HepG2 (cell line): ENCODE results near the gene CCT7. TPM values are rescaled to one million over a fixed set of nuclear protein-coding genes. Genes with fewer than 3 reads are reported as not detected.

ENCODE experiments used
- AHR ChIP-seq: IDR thresholded peaks from 2 replicates; pipeline ENCODE4 v1.6.1; 2018; ENCODE audit warnings: missing genetic modification reagents, missing compliant biosample characterization
- ARID5B ChIP-seq: IDR thresholded peaks from 2 replicates; pipeline ENCODE4 v1.4.0; 2020; ENCODE audit warnings: mild to moderate bottlenecking, missing genetic modification reagents
- ATM ChIP-seq: fragments of 450-650 bp; IDR thresholded peaks from 2 replicates; pipeline ENCODE4 v1.7.1; 2017; ENCODE audit warnings: mild to moderate bottlenecking, borderline replicate concordance
- CHD4 ChIP-seq: fragments of 200-600 bp; sonication (generic); IDR thresholded peaks from 2 replicates; pipeline ENCODE4 v1.7.0; 2017; ENCODE audit warnings: mild to moderate bottlenecking, low read length, borderline replicate concordance
- ERF ChIP-seq: IDR thresholded peaks from 2 replicates; pipeline ENCODE4 v1.6.1; 2018; ENCODE audit warnings: missing biosample characterization, missing genetic modification reagents
- EZH2 ChIP-seq: conservative IDR thresholded peaks from 2 replicates; pipeline ENCODE4 v1.6.1; 2012; ENCODE audit warnings: mild to moderate bottlenecking, low read depth, low read length, moderate library complexity
- GTF3A ChIP-seq: sonication (generic); formaldehyde crosslinking; conservative IDR thresholded peaks from 2 replicates; pipeline ENCODE4 v1.4.0; 2020; ENCODE audit warnings: mild to moderate bottlenecking, missing genetic modification reagents
- HHEX ChIP-seq: IDR thresholded peaks from 2 replicates; pipeline ENCODE4 v1.6.1; 2016; ENCODE audit warnings: control low read depth
- IKZF1 ChIP-seq: fragments of 450-650 bp; IDR thresholded peaks from 2 replicates; pipeline ENCODE4 v1.7.1; 2016
- KLF16 ChIP-seq, 2 experiments: sonication (generic) in 1 of 2; formaldehyde crosslinking in 1 of 2; IDR thresholded peaks; 2 replicates each; pipeline versions ENCODE4 v1.6.1 to v1.8.0; 2016 to 2023; ENCODE audit warnings: missing genetic modification reagents in 2 of 2, missing compliant biosample characterization in 1 of 2
- NR2F2 ChIP-seq: IDR thresholded peaks from 2 replicates; pipeline ENCODE4 v1.6.1; 2012; ENCODE audit warnings: low read depth, inconsistent platforms, borderline replicate concordance
- RAD51 ChIP-seq: fragments of 450-650 bp; IDR thresholded peaks from 2 replicates; pipeline ENCODE4 v1.6.1; 2016; ENCODE audit warnings: borderline replicate concordance
- RCOR2 ChIP-seq: IDR thresholded peaks from 2 replicates; pipeline ENCODE4 v1.6.1; 2016; ENCODE audit warnings: missing biosample characterization, missing genetic modification reagents
- SRSF4 ChIP-seq: fragments of 200-400 bp; formaldehyde crosslinking; IDR thresholded peaks from one replicate; pipeline ENCODE4 v1.6.1; 2018; ENCODE audit warnings: mild to moderate bottlenecking, low read depth, low read length, moderate library complexity; ENCODE audit not compliant: poor library complexity, severe bottlenecking
- ZNF12 ChIP-seq: sonication (generic); formaldehyde crosslinking; IDR thresholded peaks from 2 replicates; pipeline ENCODE4 v1.5.0; 2020; ENCODE audit warnings: missing genetic modification reagents
- ZNF138 ChIP-seq: sonication (generic); formaldehyde crosslinking; IDR thresholded peaks from 2 replicates; pipeline ENCODE4 v1.5.0; 2020; ENCODE audit warnings: mild to moderate bottlenecking, low read depth, missing genetic modification reagents
- ZNF484 ChIP-seq: sonication (generic); formaldehyde crosslinking; IDR thresholded peaks from 2 replicates; pipeline ENCODE4 v1.5.1; 2020; ENCODE audit warnings: mild to moderate bottlenecking, low read depth, missing genetic modification reagents, borderline replicate concordance
- ZNF513 ChIP-seq: sonication (generic); formaldehyde crosslinking; conservative IDR thresholded peaks from 2 replicates; pipeline ENCODE4 v1.5.0; 2020; ENCODE audit warnings: missing genetic modification reagents
- ZNF772 ChIP-seq: sonication (generic); formaldehyde crosslinking; IDR thresholded peaks from 2 replicates; pipeline ENCODE4 v1.5.0; 2020; ENCODE audit warnings: mild to moderate bottlenecking, missing genetic modification reagents
- ZNF776 ChIP-seq: sonication (generic); formaldehyde crosslinking; IDR thresholded peaks from 2 replicates; pipeline ENCODE4 v1.4.0; 2020; ENCODE audit warnings: mild to moderate bottlenecking, missing genetic modification reagents
- polyA plus RNA-seq, 8 experiments: library from polyadenylated mRNA; depleted of rRNA in 3 of 8; stranded (reverse) in 7 of 8; unstranded in 1 of 8; fragments of >200 nt; fragmentation: Illumina TruSeq in 4 of 8; extraction: Trizol in 4 of 8; gene quantifications; 2 replicates each; pipeline versions ENCODE4 v1.2.1 to v1.2.3, GENCODE V29; 2011 to 2016; ENCODE audit warnings: low read depth in 4 of 8, missing spikeins in 1 of 8, mixed read lengths in 1 of 8; ENCODE audit not compliant: insufficient read depth in 1 of 8
- total RNA-seq, 5 experiments: library from RNA; depleted of rRNA; stranded (reverse); fragments of >200 nt; fragmentation: Illumina TruSeq; extraction: Trizol; gene quantifications; 2 replicates each; pipeline ENCODE4 v1.2.3, GENCODE V29; 2016; ENCODE audit warnings: low read depth in 1 of 5
- TF ChIP-seq, protein P1 (sequence below): sonication (generic); formaldehyde crosslinking; IDR thresholded peaks from 2 replicates; pipeline ENCODE4 v1.4.0; 2020; ENCODE audit warnings: missing genetic modification reagents
- TF ChIP-seq, protein P2 (sequence below): sonication (generic); formaldehyde crosslinking; IDR thresholded peaks from 2 replicates; pipeline ENCODE4 v1.4.0; 2020; ENCODE audit warnings: low read depth, mild to moderate bottlenecking, missing genetic modification reagents

Gene CCT7
- total and polyA plus RNA-seq, 2 of the 13 experiments (the other 11 are each of a cell fraction or from before 2014, with no cell fraction given), result 347 to 517 TPM

DNA sequence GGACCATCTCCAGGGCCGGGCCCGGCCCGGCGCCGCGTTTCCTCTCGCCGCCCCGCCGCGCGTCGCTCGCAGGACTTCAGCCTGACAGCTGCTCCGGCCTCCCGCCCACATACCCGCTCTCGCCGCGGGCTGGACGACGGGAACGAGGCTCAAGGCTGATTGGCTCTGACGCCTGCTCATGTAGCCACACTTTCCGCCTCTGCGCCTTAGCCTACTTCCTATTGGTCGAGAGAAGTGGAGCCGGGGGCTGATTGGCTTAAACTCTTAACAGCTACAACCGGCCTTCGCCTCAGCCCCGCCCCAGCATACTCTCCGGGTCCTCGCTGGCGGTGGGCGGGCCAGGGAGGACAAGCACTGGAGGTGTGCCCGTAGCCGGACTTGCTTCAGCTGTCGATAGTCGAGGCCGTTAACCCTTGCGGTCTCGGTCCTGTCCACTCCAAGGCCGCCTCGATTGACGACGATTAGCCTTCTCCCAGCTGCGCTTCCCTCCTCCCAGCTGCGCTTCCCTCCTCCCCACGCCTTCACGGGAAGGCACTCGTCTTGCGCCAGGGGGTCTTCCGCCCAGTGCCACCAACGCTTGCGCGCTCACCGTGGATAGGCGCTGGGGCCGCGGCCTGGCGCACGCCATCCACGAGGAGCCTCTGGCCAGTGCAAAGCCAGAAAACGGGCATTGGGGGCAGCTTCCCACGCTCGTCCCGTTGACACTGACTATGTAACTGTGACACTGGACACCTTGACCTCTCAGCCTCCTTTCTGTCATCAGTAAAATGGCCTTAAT is 765 bp upstream of the CCT7 start, which contains the start of gene PRADC1 (continued):
- TF ChIP-seq, protein P1, sequence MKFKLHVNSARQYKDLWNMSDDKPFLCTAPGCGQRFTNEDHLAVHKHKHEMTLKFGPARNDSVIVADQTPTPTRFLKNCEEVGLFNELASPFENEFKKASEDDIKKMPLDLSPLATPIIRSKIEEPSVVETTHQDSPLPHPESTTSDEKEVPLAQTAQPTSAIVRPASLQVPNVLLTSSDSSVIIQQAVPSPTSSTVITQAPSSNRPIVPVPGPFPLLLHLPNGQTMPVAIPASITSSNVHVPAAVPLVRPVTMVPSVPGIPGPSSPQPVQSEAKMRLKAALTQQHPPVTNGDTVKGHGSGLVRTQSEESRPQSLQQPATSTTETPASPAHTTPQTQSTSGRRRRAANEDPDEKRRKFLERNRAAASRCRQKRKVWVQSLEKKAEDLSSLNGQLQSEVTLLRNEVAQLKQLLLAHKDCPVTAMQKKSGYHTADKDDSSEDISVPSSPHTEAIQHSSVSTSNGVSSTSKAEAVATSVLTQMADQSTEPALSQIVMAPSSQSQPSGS (CRISPR knock-in tag), result peak; percentile 50; the same call in 1 of the 2 replicates
- TF ChIP-seq GTF3A (CRISPR knock-in tag), result 0 out of 2 replicates have a peak, but pooled peaks have one; percentile 12
- peak; percentile 96 for TF ChIP-seq ZNF772
- TF ChIP-seq ZNF484, result peak; percentile 76; the same call in 1 of the 2 replicates
- no peak for TF ChIP-seq IKZF1
- TF ChIP-seq, protein P2, sequence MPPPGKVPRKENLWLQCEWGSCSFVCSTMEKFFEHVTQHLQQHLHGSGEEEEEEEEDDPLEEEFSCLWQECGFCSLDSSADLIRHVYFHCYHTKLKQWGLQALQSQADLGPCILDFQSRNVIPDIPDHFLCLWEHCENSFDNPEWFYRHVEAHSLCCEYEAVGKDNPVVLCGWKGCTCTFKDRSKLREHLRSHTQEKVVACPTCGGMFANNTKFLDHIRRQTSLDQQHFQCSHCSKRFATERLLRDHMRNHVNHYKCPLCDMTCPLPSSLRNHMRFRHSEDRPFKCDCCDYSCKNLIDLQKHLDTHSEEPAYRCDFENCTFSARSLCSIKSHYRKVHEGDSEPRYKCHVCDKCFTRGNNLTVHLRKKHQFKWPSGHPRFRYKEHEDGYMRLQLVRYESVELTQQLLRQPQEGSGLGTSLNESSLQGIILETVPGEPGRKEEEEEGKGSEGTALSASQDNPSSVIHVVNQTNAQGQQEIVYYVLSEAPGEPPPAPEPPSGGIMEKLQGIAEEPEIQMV (CRISPR knock-in tag), result peak; percentile 41; the same call in 1 of the 2 replicates
- peak; percentile 45; the same call in 1 of the 2 replicates for TF ChIP-seq HHEX (CRISPR knock-in tag)
- TF ChIP-seq AHR (CRISPR knock-in tag), result peak; percentile 68; the same call in 1 of the 2 replicates
- no peak for TF ChIP-seq ZNF513
- TF ChIP-seq RCOR2, result no peak
- TF ChIP-seq CHD4, result no peak
- TF ChIP-seq ZNF12, result peak; percentile 42; the same call in 1 of the 2 replicates
- TF ChIP-seq KLF16 (CRISPR knock-in tag; IDR thresholded peaks at IDR 0.05), result peak; percentile 60 to 91; a peak in 3 of 4 replicates
- TF ChIP-seq RAD51, result no peak
- peak; percentile 54; the same call in 1 of the 2 replicates for TF ChIP-seq ARID5B (CRISPR knock-in tag)
- TF ChIP-seq ATM, result no peak
- TF ChIP-seq ZNF776, result peak; percentile 66; the same call in 1 of the 2 replicates
- peak; percentile 79 for TF ChIP-seq ERF
- TF ChIP-seq SRSF4, result no peak
- no peak; the same call in 1 of the 2 replicates for TF ChIP-seq ZNF138 (CRISPR knock-in tag)
- no peak for TF ChIP-seq NR2F2
- no peak for TF ChIP-seq EZH2
